Measurements from ENCODE around the gene KRT16.

DNA sequence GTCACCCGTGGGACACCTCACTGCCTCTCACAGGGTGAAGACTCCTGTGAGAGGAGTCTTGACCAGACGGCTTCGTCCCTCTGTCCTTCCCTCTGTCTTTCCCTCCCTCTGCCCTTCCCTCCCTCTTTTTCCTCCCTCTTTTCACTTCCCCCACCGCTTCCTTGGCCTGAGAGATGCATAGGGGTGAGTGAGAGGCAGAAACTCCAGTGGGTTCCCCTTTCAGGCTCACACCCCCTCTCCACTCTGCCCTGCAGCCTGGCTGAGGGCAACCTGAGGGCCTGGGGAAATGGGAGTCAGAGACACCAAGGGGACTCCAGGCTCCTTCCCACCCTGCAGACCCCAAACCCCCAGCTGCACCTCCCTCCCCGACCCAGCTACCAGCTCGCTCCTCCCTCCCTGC, 26.4 kb upstream of the KRT16 start:
- TF ChIP-seq, protein P1, sequence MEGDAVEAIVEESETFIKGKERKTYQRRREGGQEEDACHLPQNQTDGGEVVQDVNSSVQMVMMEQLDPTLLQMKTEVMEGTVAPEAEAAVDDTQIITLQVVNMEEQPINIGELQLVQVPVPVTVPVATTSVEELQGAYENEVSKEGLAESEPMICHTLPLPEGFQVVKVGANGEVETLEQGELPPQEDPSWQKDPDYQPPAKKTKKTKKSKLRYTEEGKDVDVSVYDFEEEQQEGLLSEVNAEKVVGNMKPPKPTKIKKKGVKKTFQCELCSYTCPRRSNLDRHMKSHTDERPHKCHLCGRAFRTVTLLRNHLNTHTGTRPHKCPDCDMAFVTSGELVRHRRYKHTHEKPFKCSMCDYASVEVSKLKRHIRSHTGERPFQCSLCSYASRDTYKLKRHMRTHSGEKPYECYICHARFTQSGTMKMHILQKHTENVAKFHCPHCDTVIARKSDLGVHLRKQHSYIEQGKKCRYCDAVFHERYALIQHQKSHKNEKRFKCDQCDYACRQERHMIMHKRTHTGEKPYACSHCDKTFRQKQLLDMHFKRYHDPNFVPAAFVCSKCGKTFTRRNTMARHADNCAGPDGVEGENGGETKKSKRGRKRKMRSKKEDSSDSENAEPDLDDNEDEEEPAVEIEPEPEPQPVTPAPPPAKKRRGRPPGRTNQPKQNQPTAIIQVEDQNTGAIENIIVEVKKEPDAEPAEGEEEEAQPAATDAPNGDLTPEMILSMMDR (IDR thresholded peaks at IDR 0.05; ENCODE audit: borderline replicate concordance, extremely low read depth, low read length, poor library complexity, severe bottlenecking), result no peak
- TF ChIP-seq EZH2 (IDR thresholded peaks at IDR 0.05; ENCODE audit: borderline replicate concordance, low read depth, low read length, severe bottlenecking), result no peak
